Activated gamma-delta T cell treated with Interleukin-2 at 50 U/mL for 16 hours (primary cell): ENCODE data around the gene IL34.
"Not testable (repeated sequence)": the region's sequence is repeated elsewhere in the genome, so short reads cannot be mapped to it uniquely, and the experiment has no call there.

Source experiments
- DNase-seq: peaks from one replicate; pipeline ENCODE4 v3.0.0-alpha.2; 2020

Gene IL34

DNA sequence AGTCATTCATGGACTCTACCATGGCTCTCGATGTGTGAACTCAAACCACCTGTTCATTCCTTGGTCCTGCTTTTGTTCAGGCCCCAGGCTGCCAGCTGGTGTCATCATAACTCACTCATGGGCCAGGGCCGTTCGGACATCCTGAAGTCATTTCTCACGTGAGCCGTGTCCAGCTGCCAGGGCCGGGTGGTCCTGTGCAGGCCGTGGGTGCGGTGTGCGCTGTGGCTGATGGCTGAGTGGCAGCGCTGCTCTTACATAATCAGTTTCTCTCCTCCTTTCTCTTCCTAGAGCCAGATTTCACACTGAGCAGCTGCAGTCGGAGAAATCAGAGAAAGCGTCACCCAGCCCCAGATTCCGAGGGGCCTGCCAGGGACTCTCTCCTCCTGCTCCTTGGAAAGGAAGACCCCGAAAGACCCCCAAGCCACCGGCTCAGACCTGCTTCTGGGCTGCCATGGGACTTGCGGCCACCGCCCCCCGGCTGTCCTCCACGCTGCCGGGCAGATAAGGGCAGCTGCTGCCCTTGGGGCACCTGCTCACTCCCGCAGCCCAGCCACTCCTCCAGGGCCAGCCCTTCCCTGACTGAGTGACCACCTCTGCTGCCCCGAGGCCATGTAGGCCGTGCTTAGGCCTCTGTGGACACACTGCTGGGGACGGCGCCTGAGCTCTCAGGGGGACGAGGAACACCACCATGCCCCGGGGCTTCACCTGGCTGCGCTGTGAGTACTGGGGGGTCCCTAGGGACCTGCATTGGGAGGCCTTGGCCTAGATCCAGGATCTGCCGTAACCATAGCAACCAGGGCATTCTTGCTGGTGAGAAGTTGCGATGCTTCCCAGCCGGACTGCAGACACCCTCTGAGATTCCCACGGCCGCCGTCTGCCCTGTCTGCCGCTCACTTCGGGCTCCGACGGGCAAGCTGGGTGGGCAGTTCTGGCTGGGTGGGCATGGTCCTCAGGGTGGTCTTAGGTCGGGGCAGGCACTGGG is at the start of gene IL34:
TSS of gene IL34 (plus strand) at position 300 of the 982 bp plus-strand sequence. CDS start at position 689, 389 bp downstream.
- DNase-seq = no peak

DNA sequence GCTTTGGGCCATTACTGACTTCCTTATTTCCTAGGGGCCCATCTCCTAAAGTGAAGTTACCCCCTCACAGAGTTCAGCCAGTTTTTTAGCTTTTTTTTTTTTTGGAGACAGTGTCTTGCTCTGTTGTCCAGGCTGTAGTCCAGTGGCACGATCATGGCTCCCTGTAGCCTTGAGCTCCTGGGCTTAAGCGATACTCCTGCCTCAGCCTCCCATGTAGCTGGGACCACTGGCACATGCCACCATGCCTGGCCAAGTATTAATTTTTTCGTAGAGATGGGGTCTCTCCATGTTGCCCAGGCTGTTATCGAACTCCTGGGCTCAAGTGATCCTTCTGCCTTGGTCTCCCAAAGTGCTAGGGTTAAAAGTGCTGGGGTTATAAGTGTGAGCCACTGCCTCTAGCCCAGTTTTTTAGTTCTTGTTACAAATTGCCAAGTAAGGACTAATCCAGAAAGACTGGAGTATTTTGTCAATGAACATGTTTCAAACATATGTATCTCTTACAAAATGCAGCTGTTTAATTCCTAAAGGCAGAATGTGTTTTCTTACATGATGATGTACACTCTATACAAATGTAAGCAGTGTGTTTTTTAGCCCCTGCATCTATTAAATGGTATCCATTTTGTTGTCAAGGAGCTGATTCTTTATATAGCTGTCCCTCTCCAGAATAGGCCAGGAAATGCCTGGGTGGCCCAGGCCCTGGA is 49.1 kb upstream of the IL34 start:
- no peak for DNase-seq

DNA sequence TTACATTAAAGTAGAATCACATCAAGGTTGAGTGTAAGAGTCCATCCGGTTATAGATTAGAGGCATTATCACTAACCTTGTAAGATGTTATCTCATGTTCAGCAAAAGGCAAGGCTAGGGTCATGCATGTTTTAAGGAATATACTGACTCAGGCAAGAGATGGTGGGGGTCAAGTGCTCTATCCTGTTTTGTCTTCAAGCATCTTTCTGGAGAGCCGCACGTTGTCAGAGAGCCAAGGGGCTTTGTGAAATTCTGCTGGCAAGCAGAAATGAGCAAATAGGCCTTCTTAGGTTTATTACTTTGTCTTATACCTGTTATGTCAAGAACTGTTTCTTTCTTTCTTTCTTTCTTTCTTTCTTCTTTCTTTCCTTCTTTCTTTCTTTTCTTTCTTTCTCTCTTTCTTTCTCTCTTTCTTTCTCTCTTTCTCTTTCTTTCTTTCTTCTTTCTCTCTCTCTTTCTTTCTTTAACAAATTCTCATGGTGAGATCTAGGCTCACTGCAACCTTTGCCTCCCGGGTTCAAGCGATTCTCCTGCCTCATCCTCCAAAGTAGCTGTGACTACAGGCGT is 47.3 kb upstream of the IL34 start:
- no peak for DNase-seq

DNA sequence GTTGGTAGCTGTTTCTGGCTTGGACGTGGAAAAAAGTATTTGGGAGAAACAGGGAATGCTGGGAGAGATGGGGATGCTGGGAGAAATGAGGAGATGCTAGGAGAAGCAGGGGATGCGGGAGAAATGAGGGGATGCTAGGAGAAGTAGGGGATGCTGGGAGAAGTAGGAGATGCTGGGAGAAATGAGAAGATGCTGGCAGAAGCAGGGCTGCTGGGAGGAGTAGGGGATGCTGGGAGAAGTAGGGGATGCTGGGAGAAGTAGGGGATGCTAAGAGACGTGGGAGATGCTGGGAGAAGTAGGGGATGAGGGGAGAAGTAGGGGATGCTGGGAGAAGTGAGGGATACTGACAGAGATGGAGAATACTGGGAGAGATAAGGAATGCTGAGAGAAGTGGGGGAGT is 45.6 kb upstream of the IL34 start:
- DNase-seq = no peak

DNA sequence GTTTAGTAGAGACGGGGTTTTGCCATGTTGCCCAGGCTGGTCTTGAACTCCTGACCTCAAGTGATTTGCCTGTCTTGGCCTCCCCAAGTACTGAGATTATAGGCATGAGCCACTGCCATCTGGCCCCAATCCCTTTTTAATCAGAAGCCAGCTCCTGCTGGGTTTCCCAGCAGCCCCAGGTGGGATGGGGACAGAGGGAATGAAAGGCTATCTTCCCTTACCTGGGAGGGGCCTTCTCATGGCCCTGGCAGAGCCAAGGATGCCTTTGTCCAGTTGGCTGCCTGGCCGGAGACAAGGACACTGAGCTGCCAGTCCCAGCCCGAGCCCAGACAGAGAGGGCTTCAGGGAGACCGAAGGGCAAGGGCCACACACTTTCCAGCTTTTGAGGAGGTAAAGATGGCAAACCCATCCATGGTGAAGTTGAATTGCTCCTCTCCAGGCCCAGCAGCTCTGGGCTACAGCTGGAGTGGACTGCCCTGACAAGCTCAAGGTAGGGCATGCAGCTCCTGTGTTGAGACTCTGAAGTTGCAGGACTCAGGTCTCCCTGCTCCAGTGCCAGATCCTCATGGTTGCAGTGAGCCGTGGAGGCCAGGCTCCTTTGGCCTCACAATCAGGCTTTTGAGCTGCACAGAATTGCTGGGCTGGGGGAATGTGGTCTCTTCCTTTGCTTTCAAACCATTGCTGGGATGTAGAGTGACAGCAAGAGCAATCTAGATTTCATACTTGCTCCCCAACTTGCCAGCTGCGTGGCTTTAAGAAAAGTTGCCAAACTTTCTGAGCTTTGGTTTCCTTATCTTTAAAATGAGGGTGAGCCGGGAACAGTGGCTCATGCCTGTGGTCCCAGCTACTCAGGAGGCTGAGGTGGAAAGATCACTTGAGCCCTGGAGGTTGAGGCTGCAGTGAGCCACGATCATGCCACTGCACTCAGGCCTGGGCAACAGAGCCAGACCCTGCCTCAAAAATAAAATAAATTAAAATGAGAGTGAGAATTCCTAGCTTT is 44.5 kb upstream of the IL34 start:
- DNase-seq = no peak

DNA sequence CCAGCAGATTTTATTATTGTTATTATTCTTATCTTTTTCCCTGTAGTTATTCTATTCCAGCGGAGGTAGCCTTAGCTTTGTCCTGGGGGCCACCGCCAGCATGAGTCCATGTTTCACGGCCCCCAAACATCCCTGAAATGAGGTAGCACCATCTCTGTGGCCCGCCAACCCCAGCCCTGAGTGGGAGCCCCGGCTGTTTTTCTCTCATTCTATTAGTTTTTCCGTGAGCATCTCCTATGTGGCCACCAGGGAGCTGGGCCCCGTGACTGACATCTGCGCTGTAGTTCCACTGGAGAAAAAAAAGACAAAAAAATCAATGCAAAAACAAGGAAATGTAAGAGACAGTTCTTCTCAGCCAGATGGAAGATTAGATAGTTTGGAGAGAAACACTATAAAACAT is 43.5 kb upstream of the IL34 start:
- no peak for DNase-seq

DNA sequence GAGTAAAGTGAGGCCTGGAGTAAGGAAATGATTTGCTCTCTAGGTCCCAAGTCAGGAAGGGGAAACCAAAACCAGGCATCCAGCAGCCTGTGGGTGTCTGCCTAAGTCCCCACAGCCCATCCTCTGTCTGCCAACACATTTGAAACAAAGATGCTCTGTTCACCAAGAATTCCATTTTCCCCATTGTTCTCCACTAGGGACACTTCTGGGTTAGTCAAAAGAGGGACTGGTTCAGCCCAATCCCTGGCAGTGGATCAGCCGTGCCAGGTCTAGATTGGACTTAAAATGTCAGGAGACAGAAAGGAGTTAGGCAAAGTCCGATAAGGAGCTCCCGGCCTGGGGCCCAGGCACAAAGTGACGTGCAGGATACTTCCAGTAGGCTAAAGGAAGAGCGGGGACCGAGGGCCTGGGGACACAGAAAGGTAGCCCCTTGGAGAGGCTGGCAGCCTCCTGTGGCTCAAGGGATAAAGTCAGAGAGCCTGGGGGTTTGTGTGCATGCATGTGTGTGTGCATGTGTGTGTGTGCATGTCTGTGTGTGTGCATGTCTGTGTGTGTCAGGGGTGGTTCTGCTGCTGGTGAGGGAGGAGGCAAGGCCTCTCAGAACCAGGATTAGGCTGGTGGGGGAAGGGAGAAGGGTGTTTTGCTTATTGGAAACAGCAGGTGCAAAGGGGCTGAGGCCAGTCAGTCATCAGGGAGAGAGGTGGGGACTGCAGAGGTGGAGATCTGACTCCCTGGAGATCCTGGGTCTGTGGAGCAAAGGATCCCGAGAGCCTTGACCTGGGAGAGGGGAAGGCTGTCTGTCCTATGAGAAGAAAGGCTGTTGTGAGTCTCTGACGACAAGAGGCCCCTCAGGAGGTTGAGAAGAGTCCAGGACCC is 41.7 kb upstream of the IL34 start:
- DNase-seq = no peak

DNA sequence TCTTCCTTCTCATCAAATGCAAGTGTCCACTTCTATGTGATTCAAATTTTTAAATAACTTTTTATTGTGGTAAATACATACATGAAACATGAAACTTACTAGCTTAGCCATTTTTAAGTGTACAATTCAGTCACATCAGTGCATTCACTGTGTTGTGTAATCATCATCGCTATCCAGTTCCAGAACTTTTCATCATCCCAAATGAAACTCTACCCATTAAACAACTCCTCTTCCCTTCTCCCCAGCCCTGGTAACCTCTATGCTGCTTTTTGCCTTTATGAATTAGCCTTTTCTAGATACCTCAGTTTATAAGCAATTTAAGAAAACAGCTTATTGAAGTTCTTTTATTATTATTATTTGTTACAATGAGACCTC is 41.1 kb upstream of the IL34 start:
- DNase-seq = no peak

DNA sequence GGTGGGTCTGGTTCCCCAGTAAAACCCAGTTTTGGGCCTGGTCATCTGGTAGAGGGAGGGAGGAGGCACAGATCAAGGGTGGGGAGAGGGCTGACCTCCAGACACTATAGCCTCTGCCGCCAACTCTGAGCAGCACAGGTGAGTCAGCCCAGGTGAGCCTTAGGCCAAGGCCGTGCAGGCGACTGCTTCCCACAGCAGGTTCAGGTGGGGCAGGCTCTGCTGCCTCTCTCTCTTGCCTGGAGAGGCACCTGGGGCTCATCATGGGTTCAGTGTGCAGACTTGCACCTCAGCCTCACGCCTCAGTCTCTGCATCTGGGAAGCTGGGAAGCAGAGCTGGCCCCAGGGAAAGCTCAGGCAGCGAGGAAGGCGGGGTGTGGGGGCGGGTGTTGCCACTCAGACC is 37.8 kb upstream of the IL34 start:
- DNase-seq = no peak

DNA sequence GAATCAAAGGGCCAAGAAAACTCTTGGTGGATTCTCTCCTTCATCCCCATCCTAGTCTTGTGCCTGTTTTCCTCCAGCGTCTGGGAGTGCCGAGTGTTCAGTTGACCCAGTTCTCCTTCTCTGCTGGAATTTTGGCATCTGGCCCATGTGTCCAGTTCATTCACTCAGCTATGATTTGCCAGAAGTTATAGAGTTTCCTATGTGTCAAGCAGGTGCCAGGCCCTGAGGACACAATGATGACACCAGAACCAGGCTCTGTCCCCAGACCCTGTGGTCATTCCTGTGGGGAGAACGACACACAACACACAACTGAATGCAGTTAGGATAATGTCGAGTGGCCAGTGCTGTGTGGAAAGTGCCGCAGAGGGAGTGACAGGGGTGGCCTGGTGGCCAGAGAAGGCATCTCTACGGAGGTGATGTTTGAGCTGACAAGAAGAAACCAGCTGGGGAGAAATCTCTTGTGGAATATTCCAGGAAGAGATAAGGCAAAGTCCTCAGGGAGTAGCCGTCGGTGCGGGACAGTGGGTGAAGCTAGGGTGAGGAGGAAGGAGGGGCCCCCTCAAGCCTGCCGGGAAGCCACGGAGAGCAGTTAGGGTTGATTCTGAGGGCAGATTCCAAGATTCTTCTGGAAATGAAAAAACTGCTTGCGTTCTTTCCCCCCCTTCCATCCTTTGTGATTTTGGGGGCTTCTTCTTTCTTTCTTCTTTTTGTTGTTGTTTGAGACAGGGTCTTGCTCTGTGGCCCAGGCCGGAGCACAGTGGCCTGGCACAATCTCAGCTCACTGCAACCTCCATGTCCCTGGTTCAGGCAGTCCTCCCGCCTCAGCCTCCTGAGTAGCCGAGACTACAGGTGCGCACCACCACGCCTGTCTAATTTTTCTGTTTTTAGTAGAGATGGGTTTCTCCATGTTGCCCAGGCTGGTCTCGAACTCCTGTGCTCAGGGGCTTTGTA is 35.8 kb upstream of the IL34 start:
- DNase-seq = no peak

DNA sequence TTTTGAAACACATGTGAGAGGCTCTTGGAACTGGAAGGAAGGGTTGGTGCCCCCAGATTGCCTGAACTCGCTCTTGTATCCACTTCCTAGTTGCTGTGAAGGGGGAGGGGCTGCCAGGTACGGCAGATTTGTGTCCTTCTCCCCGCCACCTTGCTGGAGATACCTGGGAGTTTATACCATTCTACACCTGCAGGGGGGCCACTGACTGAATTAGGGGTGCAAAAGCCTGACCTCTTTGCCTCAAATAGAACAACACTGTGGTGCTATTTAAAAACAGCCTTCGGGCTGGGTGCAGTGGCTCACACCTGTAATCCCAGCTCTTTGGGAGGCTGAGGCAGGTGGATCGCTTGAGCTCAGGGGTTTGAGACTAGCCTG is 35.1 kb upstream of the IL34 start:
- no peak for DNase-seq

DNA sequence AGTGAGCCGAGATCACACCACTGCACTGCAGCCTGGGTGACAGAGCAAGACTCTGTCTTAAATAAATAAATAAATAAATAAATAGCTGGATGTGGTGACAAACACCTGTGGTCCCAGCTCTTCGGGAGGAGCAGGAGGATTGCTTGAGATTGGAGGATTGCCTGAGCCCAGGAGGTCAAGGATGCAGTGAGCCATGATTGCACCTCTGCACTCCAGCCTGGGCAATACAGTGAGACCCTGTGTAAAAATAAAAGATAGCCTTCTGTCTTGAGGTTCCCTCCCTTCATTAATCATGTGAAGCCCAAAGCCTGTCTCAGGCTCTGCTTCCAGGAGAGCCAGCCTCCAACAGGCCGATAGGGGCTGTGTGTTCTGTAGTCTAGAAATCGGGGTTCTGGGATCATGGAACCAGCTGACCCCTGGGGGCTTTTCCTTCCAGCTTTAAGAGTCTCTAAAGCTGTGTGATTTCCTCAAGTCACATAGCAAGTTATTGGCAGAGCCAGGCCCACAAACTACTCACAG is 34.5 kb upstream of the IL34 start:
- DNase-seq = no peak

DNA sequence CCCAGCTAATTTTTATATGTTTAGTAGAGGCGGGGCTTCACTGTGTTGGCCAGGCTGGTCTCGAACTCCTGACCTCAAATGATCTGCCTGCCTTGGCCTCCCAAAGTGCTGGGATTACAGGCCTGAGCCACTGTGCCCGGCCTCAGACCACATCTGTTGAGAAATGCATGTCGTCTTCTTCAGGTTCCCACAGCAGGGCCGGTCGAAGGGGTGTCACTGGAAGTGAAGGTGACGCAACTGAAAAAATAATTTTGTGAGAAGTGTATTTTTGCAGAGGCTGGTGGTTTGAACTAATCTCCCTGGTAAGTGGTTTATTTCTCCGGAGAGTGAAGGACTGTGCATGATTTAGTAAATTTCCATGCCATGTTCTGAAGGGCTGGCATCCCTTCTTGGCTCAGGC is 33.4 kb upstream of the IL34 start:
- no peak for DNase-seq

DNA sequence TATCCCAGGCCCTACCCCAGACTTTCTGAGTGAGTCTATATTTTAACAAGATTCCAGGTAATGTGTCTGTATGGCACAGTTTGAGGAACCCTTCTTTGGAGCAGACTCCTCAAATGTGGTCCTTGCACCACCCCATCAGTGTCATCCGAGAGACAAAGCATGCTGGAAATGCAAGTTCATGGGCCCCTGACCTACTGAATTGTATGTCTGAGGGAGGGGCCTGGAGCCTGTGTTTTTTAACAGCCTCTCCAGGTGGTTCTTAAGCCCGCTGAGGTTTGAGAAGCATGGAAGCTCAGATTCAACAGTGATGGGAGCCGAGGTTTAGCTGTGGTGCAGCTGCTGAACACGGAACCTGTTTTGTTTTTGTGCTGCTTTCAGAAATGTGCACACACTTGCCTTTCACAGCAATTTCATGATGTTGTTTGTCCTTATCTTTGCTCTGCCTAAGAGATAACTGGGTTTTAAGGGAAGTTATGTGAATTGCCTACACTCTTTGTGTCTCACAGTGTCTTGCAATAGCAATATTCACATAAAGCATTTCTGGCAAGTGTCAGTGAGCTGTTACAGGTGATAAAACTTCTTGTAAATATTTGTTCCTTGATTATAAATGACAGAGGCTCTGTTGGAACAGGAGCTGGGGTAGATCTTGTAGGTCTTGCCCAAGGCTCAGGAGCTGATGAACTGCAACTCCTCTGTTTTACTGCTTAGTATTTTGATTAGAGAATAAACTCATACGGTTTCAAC is 32.0 kb upstream of the IL34 start:
- no peak for DNase-seq

DNA sequence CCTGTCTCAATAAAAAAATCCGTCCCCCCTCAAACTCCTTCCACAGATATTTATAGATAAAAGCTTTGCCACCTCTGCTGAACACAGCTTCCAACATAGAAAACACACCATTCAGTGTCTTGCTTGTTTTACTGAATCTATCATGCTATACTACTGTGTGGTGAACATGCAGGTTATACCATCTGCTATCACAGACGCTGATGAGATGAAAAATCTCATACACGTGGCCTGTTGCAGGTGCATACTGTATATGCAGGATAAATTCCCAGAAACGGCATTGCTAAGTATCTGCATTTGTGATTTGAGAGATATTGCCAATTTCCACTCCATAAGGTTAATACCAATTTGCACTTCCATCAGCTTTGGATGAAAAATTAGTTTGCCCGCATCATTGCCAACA is 30.4 kb upstream of the IL34 start:
- no peak for DNase-seq

DNA sequence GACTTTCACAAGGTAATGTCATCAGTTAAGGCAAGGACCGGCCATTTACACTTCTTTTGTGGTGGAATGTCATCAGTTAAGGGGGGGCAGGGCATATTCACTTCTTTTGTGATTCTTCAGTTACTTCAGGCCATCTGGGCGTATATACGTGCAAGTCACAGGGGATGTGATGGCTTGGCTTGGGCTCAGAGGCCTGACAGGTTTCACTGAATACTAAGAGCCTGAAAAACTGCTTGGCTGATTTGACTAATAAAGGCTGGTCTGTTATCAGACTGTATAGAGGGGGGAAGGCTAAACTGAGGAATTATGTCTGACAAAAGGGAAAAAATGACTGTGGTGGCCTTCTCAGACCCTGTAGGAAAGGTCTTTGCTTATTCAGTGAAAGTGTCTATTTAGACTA is 24.5 kb upstream of the IL34 start:
- DNase-seq = not testable (repeated sequence)

DNA sequence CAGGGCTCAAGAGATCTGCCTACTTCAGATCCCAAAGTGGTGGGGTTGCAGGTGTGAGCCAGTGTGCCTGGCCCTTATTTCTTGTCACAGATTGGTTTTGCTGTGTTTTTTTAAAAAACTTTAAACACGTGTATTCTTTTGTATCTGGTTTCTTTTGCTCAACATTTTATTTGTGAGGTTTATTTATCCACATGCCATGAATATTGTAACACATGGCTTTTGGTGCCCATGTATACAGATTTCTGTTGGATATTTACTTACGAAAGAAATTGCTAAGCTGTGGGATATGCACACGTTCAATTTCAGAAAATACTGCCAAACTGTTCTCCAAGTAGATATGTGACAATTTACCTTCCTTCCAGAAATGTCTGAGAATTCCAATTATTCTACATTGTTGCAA is 18.7 kb upstream of the IL34 start:
- no peak for DNase-seq

DNA sequence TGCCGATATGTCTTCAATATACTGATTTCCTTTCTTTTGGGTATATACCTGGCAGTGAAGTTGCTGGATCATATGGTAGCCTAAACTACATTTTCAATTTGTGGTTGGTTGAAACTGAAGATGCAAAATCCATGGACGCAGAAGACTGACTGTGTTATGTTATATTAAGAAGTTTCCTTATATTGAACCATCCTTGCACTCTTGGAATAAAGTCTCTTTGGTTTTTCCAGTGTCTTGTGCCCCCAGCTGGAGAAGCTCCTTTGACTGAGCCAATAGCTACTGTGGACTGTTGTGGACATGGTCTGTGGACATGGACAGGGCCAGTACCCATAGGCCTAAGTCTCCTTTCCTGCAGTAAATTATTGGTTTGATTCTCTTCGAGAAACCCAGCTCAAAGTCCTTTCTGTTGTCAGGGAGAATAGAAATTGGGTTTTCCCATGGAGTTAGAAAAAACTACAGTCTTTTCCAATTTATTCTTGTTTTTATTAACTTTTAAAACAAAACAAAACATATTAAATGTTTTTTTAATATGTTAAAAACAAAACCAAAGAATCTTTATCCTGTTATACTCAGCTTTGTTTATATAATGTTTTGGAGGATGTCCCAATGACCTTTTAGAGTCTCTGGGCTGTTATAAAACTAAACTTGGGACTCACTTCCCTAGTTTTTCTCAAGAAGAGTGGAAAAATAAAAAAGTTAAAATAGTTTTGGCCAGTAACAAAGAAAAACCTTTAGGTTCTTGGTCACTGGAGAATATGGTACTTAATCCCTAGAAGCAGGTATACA is 15.2 kb upstream of the IL34 start:
- DNase-seq = no peak

DNA sequence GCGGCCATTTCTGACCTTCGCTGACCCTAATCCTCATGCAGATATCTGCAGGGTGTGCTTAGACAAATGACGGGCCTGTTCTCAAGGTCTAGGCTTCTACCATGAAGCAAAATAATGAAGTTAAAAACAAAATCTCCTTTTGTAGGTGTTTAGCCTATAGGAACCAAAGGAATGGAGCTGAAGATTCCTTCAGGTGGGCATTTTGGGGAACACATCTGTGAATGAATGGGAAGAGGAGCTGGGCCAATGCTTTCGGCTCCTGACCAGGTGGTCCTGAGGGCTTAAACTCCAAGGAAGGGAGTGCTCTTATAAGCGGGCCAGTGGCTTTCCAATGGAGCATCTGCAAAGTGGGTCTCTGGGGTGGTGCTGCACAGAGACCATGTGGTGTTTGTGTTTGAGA is 14.1 kb upstream of the IL34 start:
- no peak for DNase-seq
